ENCODE measurements around the gene PPP1R15A. TPM values are rescaled to one million over a fixed set of nuclear protein-coding genes. Genes with fewer than 3 reads are reported as not detected.

Gene PPP1R15A
- total and polyA plus RNA-seq, 2 of the 8 experiments (the other 6 are each of a cell fraction or from before 2014, with no cell fraction given), result 4.1 to 14.0 TPM

Other genes starting within 250 kb of the PPP1R15A start
Only the 30 nearest of the 32 such genes appear.
- 8.3 and 9.9 TPM in 2 replicates for gene DBP, start 235.0 kb upstream of the PPP1R15A start, total RNA-seq (2021; fragmentation: NEBNext Ultra II Directional; extraction: Animal tissue kit (Norgen Biotek cat#: 25700))
- gene DBP, start 235.0 kb upstream of the PPP1R15A start, polyA plus RNA-seq (2011; rRNA removed), result 7.5 and 8.2 TPM in 2 replicates
- gene CA11, start 226.2 kb upstream of the PPP1R15A start, total RNA-seq (2021; fragmentation: NEBNext Ultra II Directional; extraction: Animal tissue kit (Norgen Biotek cat#: 25700)), result 51.7 and 53.0 TPM in 2 replicates
- 71.4 and 78.9 TPM in 2 replicates for gene CA11, start 226.2 kb upstream of the PPP1R15A start, polyA plus RNA-seq (2011; rRNA removed)
- 0.15 and 0.47 TPM in 2 replicates for gene NTN5, start 199.4 kb upstream of the PPP1R15A start, total RNA-seq (2021; fragmentation: NEBNext Ultra II Directional; extraction: Animal tissue kit (Norgen Biotek cat#: 25700))
- gene NTN5, start 199.4 kb upstream of the PPP1R15A start, polyA plus RNA-seq (2011; rRNA removed), result 0.80 and 0.85 TPM in 2 replicates
- 5.0 and 7.0 TPM in 2 replicates for gene FUT2, start 176.4 kb upstream of the PPP1R15A start, total RNA-seq (2021; fragmentation: NEBNext Ultra II Directional; extraction: Animal tissue kit (Norgen Biotek cat#: 25700))
- gene FUT2, start 176.4 kb upstream of the PPP1R15A start, polyA plus RNA-seq (2011; rRNA removed), result 5.6 and 8.2 TPM in 2 replicates
- 2.0 and 2.9 TPM in 2 replicates for gene MAMSTR, start 152.7 kb upstream of the PPP1R15A start, total RNA-seq (2021; fragmentation: NEBNext Ultra II Directional; extraction: Animal tissue kit (Norgen Biotek cat#: 25700))
- gene MAMSTR, start 152.7 kb upstream of the PPP1R15A start, polyA plus RNA-seq (2011; rRNA removed), result 2.3 and 2.5 TPM in 2 replicates
- 8.7 and 9.3 TPM in 2 replicates for gene RASIP1, start 131.8 kb upstream of the PPP1R15A start, total RNA-seq (2021; fragmentation: NEBNext Ultra II Directional; extraction: Animal tissue kit (Norgen Biotek cat#: 25700))
- gene RASIP1, start 131.8 kb upstream of the PPP1R15A start, polyA plus RNA-seq (2011; rRNA removed), result 11.4 and 16.4 TPM in 2 replicates
- 1.7 and 1.8 TPM in 2 replicates for gene IZUMO1, start 125.5 kb upstream of the PPP1R15A start, total RNA-seq (2021; fragmentation: NEBNext Ultra II Directional; extraction: Animal tissue kit (Norgen Biotek cat#: 25700))
- 0.33 and 0.46 TPM in 2 replicates for gene IZUMO1, start 125.5 kb upstream of the PPP1R15A start, polyA plus RNA-seq (2011; rRNA removed)
- gene FUT1, start 119.8 kb upstream of the PPP1R15A start, total RNA-seq (2021; fragmentation: NEBNext Ultra II Directional; extraction: Animal tissue kit (Norgen Biotek cat#: 25700)), result 12.2 and 12.9 TPM in 2 replicates
- 7.4 and 12.4 TPM in 2 replicates for gene FUT1, start 119.8 kb upstream of the PPP1R15A start, polyA plus RNA-seq (2011; rRNA removed)
- 0.48 TPM in 1 of 2 replicates, not detected in the other for gene FGF21, start 116.9 kb upstream of the PPP1R15A start, total RNA-seq (2021; fragmentation: NEBNext Ultra II Directional; extraction: Animal tissue kit (Norgen Biotek cat#: 25700))
- gene FGF21, start 116.9 kb upstream of the PPP1R15A start, polyA plus RNA-seq (2011; rRNA removed), result 0.80 and 2.2 TPM in 2 replicates
- gene BCAT2, start 61.4 kb upstream of the PPP1R15A start, total RNA-seq (2021; fragmentation: NEBNext Ultra II Directional; extraction: Animal tissue kit (Norgen Biotek cat#: 25700)), result 42.5 and 44.5 TPM in 2 replicates
- gene BCAT2, start 61.4 kb upstream of the PPP1R15A start, polyA plus RNA-seq (2011; rRNA removed), result 48.7 and 77.3 TPM in 2 replicates
- gene HSD17B14, start 35.9 kb upstream of the PPP1R15A start, total RNA-seq (2021; fragmentation: NEBNext Ultra II Directional; extraction: Animal tissue kit (Norgen Biotek cat#: 25700)), result 8.4 and 9.7 TPM in 2 replicates
- 25.5 and 32.7 TPM in 2 replicates for gene HSD17B14, start 35.9 kb upstream of the PPP1R15A start, polyA plus RNA-seq (2011; rRNA removed)
- gene PLEKHA4, start 3.8 kb upstream of the PPP1R15A start, total RNA-seq (2021; fragmentation: NEBNext Ultra II Directional; extraction: Animal tissue kit (Norgen Biotek cat#: 25700)), result 16.8 and 18.0 TPM in 2 replicates
- gene PLEKHA4, start 3.8 kb upstream of the PPP1R15A start, polyA plus RNA-seq (2011; rRNA removed), result 8.2 and 14.1 TPM in 2 replicates
- gene TULP2, start 26.3 kb downstream of the PPP1R15A start, total RNA-seq (2021; fragmentation: NEBNext Ultra II Directional; extraction: Animal tissue kit (Norgen Biotek cat#: 25700)), result 1.0 and 1.1 TPM in 2 replicates
- gene TULP2, start 26.3 kb downstream of the PPP1R15A start, polyA plus RNA-seq (2011; rRNA removed), result 0.95 and 1.8 TPM in 2 replicates
- 106 and 111 TPM in 2 replicates for gene NUCB1, start 27.9 kb downstream of the PPP1R15A start, total RNA-seq (2021; fragmentation: NEBNext Ultra II Directional; extraction: Animal tissue kit (Norgen Biotek cat#: 25700))
- 121 and 178 TPM in 2 replicates for gene NUCB1, start 27.9 kb downstream of the PPP1R15A start, polyA plus RNA-seq (2011; rRNA removed)
- gene DHDH, start 61.3 kb downstream of the PPP1R15A start, total RNA-seq (2021; fragmentation: NEBNext Ultra II Directional; extraction: Animal tissue kit (Norgen Biotek cat#: 25700)), result 2.2 and 2.7 TPM in 2 replicates
- gene DHDH, start 61.3 kb downstream of the PPP1R15A start, polyA plus RNA-seq (2011; rRNA removed), result 2.8 and 2.9 TPM in 2 replicates
- 257 and 295 TPM in 2 replicates for gene BAX, start 82.5 kb downstream of the PPP1R15A start, total RNA-seq (2021; fragmentation: NEBNext Ultra II Directional; extraction: Animal tissue kit (Norgen Biotek cat#: 25700))
- gene BAX, start 82.5 kb downstream of the PPP1R15A start, polyA plus RNA-seq (2011; rRNA removed), result 346 and 750 TPM in 2 replicates
- gene FTL, start 92.9 kb downstream of the PPP1R15A start, total RNA-seq (2021; fragmentation: NEBNext Ultra II Directional; extraction: Animal tissue kit (Norgen Biotek cat#: 25700)), result 1,751 and 1,764 TPM in 2 replicates
- gene FTL, start 92.9 kb downstream of the PPP1R15A start, polyA plus RNA-seq (2011; rRNA removed), result 2,427 and 3,043 TPM in 2 replicates
- 37.8 and 38.7 TPM in 2 replicates for gene GYS1, start 120.9 kb downstream of the PPP1R15A start, total RNA-seq (2021; fragmentation: NEBNext Ultra II Directional; extraction: Animal tissue kit (Norgen Biotek cat#: 25700))
- gene GYS1, start 120.9 kb downstream of the PPP1R15A start, polyA plus RNA-seq (2011; rRNA removed), result 30.0 and 41.9 TPM in 2 replicates
- gene RUVBL2, start 121.5 kb downstream of the PPP1R15A start, total RNA-seq (2021; fragmentation: NEBNext Ultra II Directional; extraction: Animal tissue kit (Norgen Biotek cat#: 25700)), result 152 and 160 TPM in 2 replicates
- 247 and 341 TPM in 2 replicates for gene RUVBL2, start 121.5 kb downstream of the PPP1R15A start, polyA plus RNA-seq (2011; rRNA removed)
- not detected in 2 replicates for gene LHB, start 144.7 kb downstream of the PPP1R15A start, total RNA-seq (2021; fragmentation: NEBNext Ultra II Directional; extraction: Animal tissue kit (Norgen Biotek cat#: 25700))
- 0.53 and 1.2 TPM in 2 replicates for gene LHB, start 144.7 kb downstream of the PPP1R15A start, polyA plus RNA-seq (2011; rRNA removed)
- not detected in 2 replicates for gene CGB3, start 151.9 kb downstream of the PPP1R15A start, total RNA-seq (2021; fragmentation: NEBNext Ultra II Directional; extraction: Animal tissue kit (Norgen Biotek cat#: 25700))
- gene CGB3, start 151.9 kb downstream of the PPP1R15A start, polyA plus RNA-seq (2011; rRNA removed), result 0.09 TPM in 1 of 2 replicates, not detected in the other
- gene CGB2, start 159.5 kb downstream of the PPP1R15A start, total RNA-seq (2021; fragmentation: NEBNext Ultra II Directional; extraction: Animal tissue kit (Norgen Biotek cat#: 25700)), result 0.71 TPM in 1 of 2 replicates, not detected in the other
- 3.2 and 3.9 TPM in 2 replicates for gene CGB2, start 159.5 kb downstream of the PPP1R15A start, polyA plus RNA-seq (2011; rRNA removed)
- gene CGB1, start 164.5 kb downstream of the PPP1R15A start, total RNA-seq (2021; fragmentation: NEBNext Ultra II Directional; extraction: Animal tissue kit (Norgen Biotek cat#: 25700)), result not detected in 2 replicates
- gene CGB1, start 164.5 kb downstream of the PPP1R15A start, polyA plus RNA-seq (2011; rRNA removed), result 0.83 TPM in 1 of 2 replicates, not detected in the other
- 0.63 TPM in 1 of 2 replicates, not detected in the other for gene CGB5, start 171.4 kb downstream of the PPP1R15A start, total RNA-seq (2021; fragmentation: NEBNext Ultra II Directional; extraction: Animal tissue kit (Norgen Biotek cat#: 25700))
- gene CGB5, start 171.4 kb downstream of the PPP1R15A start, polyA plus RNA-seq (2011; rRNA removed), result 0.68 and 0.83 TPM in 2 replicates
- 0.46 TPM in 1 of 2 replicates, not detected in the other for gene CGB8, start 176.7 kb downstream of the PPP1R15A start, total RNA-seq (2021; fragmentation: NEBNext Ultra II Directional; extraction: Animal tissue kit (Norgen Biotek cat#: 25700))
- gene CGB8, start 176.7 kb downstream of the PPP1R15A start, polyA plus RNA-seq (2011; rRNA removed), result 0.09 and 0.22 TPM in 2 replicates
- gene CGB7, start 185.3 kb downstream of the PPP1R15A start, total RNA-seq (2021; fragmentation: NEBNext Ultra II Directional; extraction: Animal tissue kit (Norgen Biotek cat#: 25700)), result 0.52 and 1.2 TPM in 2 replicates
- 2.2 and 3.8 TPM in 2 replicates for gene CGB7, start 185.3 kb downstream of the PPP1R15A start, polyA plus RNA-seq (2011; rRNA removed)
- gene NTF4, start 192.4 kb downstream of the PPP1R15A start, total RNA-seq (2021; fragmentation: NEBNext Ultra II Directional; extraction: Animal tissue kit (Norgen Biotek cat#: 25700)), result 2.8 and 3.1 TPM in 2 replicates
- 5.3 and 6.5 TPM in 2 replicates for gene NTF4, start 192.4 kb downstream of the PPP1R15A start, polyA plus RNA-seq (2011; rRNA removed)
- gene KCNA7, start 200.3 kb downstream of the PPP1R15A start, total RNA-seq (2021; fragmentation: NEBNext Ultra II Directional; extraction: Animal tissue kit (Norgen Biotek cat#: 25700)), result 0.10 and 0.17 TPM in 2 replicates
- gene KCNA7, start 200.3 kb downstream of the PPP1R15A start, polyA plus RNA-seq (2011; rRNA removed), result 0.06 and 0.09 TPM in 2 replicates
- gene SNRNP70, start 213.0 kb downstream of the PPP1R15A start, total RNA-seq (2021; fragmentation: NEBNext Ultra II Directional; extraction: Animal tissue kit (Norgen Biotek cat#: 25700)), result 231 and 244 TPM in 2 replicates
- gene SNRNP70, start 213.0 kb downstream of the PPP1R15A start, polyA plus RNA-seq (2011; rRNA removed), result 235 and 515 TPM in 2 replicates
- 4.1 and 4.2 TPM in 2 replicates for gene LIN7B, start 241.9 kb downstream of the PPP1R15A start, total RNA-seq (2021; fragmentation: NEBNext Ultra II Directional; extraction: Animal tissue kit (Norgen Biotek cat#: 25700))
- gene LIN7B, start 241.9 kb downstream of the PPP1R15A start, polyA plus RNA-seq (2011; rRNA removed), result 4.1 and 6.0 TPM in 2 replicates

Measured in H1 (cell line).